SK-N-SH treated with all-trans-retinoic acid at 6 μM for 48 hours (cell line): ENCODE measurements around the gene MEIKIN.

Experiments used
- ATAC-seq: fragments of 200-7000 bp; cut with Tn5 transposase; 3 replicates; pipeline ENCODE4 v1.9.1; 2020; ENCODE audit warnings: mild to moderate bottlenecking, moderate library complexity
- ARNTL ChIP-seq: fragments of 450-650 bp; formaldehyde crosslinking; IDR thresholded peaks from 2 replicates; pipeline ENCODE4 v1.5.0; 2020; ENCODE audit warnings: low read depth, mild to moderate bottlenecking, moderate library complexity, borderline replicate concordance
- CREB5 ChIP-seq: fragments of 250-450 bp; sonication (Bioruptor Pico); IDR thresholded peaks from 2 replicates; pipeline ENCODE4 v1.5.1; 2020; ENCODE audit warnings: low read depth, mild to moderate bottlenecking, moderate library complexity
- CSDC2 ChIP-seq: fragments of 250-450 bp; sonication (Bioruptor Pico); IDR thresholded peaks from 2 replicates; pipeline ENCODE4 v1.5.0; 2020; ENCODE audit warnings: mild to moderate bottlenecking, moderate library complexity
- GLIS3 ChIP-seq: fragments of 250-450 bp; sonication (Bioruptor Pico); IDR thresholded peaks from 2 replicates; pipeline ENCODE4 v1.5.0; 2020; ENCODE audit warnings: mild to moderate bottlenecking, moderate library complexity
- ISL1 ChIP-seq: fragments of 250-450 bp; sonication (Bioruptor Pico); IDR thresholded peaks from 2 replicates; pipeline ENCODE4 v2.1.2; 2022; ENCODE audit warnings: mild to moderate bottlenecking, moderate library complexity
- OSR1 ChIP-seq: fragments of 250-450 bp; sonication (Bioruptor Pico); IDR thresholded peaks from 2 replicates; pipeline ENCODE4 v1.8.0; 2022; ENCODE audit warnings: moderate library complexity, mild to moderate bottlenecking, inconsistent platforms
- PPARA ChIP-seq: fragments of 250-450 bp; sonication (Bioruptor Pico); IDR thresholded peaks from 2 replicates; pipeline ENCODE4 v1.5.0; 2020; ENCODE audit warnings: mild to moderate bottlenecking, borderline replicate concordance
- RARB ChIP-seq: fragments of 250-450 bp; sonication (Bioruptor Pico); IDR thresholded peaks from 2 replicates; pipeline ENCODE4 v1.8.0; 2021; ENCODE audit warnings: mild to moderate bottlenecking, moderate library complexity
- SNAI2 ChIP-seq: fragments of 250-450 bp; sonication (Bioruptor Pico); IDR thresholded peaks from 2 replicates; pipeline ENCODE4 v1.5.0; 2020; ENCODE audit warnings: mild to moderate bottlenecking, moderate library complexity
- TCF4 ChIP-seq: fragments of 250-450 bp; sonication (Bioruptor Pico); IDR thresholded peaks from 2 replicates; pipeline ENCODE4 v1.8.0; 2021; ENCODE audit warnings: mild to moderate bottlenecking, moderate library complexity, borderline replicate concordance
- ZC3H10 ChIP-seq: fragments of 250-450 bp; sonication (Bioruptor Pico); IDR thresholded peaks from 2 replicates; pipeline ENCODE4 v1.5.1; 2021; ENCODE audit warnings: mild to moderate bottlenecking, moderate library complexity
- ZFP30 ChIP-seq: fragments of 450-650 bp; formaldehyde crosslinking; IDR thresholded peaks from 2 replicates; pipeline ENCODE4 v1.5.0; 2022; ENCODE audit warnings: mild to moderate bottlenecking, moderate library complexity
- ZNF565 ChIP-seq: fragments of 450-650 bp; formaldehyde crosslinking; conservative IDR thresholded peaks from 2 replicates; pipeline ENCODE4 v1.5.0; 2020; ENCODE audit warnings: low read depth, mild to moderate bottlenecking, moderate library complexity
- ZNF70 ChIP-seq: fragments of 450-650 bp; formaldehyde crosslinking; IDR thresholded peaks from 2 replicates; pipeline ENCODE4 v1.5.0; 2020; ENCODE audit warnings: mild to moderate bottlenecking, moderate library complexity
- ZNF8 ChIP-seq: fragments of 450-650 bp; formaldehyde crosslinking; IDR thresholded peaks from 2 replicates; pipeline ENCODE4 v1.5.0; 2020; ENCODE audit warnings: mild to moderate bottlenecking, moderate library complexity
- TF ChIP-seq, protein P1 (sequence below): fragments of 250-450 bp; sonication (Bioruptor Pico); IDR thresholded peaks from 2 replicates; pipeline ENCODE4 v1.8.0; 2021; ENCODE audit warnings: low read depth, mild to moderate bottlenecking, moderate library complexity, borderline replicate concordance
- TF ChIP-seq, protein P2 (sequence below): fragments of 250-450 bp; sonication (Bioruptor Pico); IDR thresholded peaks from 2 replicates; pipeline ENCODE4 v1.8.0; 2020; ENCODE audit warnings: mild to moderate bottlenecking, moderate library complexity, borderline replicate concordance
- TF ChIP-seq, protein P3 (sequence below): fragments of 250-450 bp; sonication (Bioruptor Pico); IDR thresholded peaks from 2 replicates; pipeline ENCODE4 v1.5.0; 2020; ENCODE audit warnings: mild to moderate bottlenecking, moderate library complexity
- TF ChIP-seq, protein P4 (sequence below): fragments of 250-450 bp; sonication (Bioruptor Pico); IDR thresholded peaks from 2 replicates; pipeline ENCODE4 v1.5.1; 2021; ENCODE audit warnings: mild to moderate bottlenecking, moderate library complexity

Gene MEIKIN

DNA sequence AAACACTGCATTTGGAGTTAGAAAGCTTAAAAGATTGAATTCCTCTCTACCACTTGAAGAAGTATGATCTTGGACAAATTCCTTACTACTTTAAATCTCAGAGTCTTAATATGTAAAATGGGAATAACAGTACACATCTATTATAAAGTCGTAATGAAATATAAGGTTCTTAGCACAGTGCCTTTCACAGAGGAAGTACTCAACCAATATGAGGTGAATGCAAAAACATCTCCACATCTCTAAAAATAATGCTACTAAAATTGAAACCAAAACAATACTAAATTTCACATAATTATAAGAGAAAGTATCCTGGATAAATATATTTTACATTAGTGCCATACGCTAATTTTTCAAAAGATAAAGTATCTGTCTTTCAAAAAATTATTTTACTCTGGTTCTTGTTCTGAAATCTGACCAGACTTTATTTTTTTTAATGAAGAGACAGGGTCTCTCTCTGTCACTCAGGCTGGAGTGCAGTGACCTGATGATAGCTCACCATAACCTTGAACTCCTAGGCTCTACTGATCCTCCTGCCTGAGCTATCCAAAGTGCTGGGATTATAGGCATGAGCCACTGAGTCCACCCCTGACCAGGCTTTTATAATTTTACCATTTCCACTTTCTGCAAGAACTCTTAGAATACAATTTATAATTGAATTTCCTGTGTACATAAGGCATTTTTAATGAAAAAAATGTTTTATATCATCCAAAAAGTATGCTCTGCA is 127.3 kb downstream of the MEIKIN start:
- ATAC-seq: no peak
- TF ChIP-seq RARB (CRISPR knock-in tag): no peak
- no peak for TF ChIP-seq ZNF565
- no peak for TF ChIP-seq PPARA (CRISPR knock-in tag)
- TF ChIP-seq, protein P1, sequence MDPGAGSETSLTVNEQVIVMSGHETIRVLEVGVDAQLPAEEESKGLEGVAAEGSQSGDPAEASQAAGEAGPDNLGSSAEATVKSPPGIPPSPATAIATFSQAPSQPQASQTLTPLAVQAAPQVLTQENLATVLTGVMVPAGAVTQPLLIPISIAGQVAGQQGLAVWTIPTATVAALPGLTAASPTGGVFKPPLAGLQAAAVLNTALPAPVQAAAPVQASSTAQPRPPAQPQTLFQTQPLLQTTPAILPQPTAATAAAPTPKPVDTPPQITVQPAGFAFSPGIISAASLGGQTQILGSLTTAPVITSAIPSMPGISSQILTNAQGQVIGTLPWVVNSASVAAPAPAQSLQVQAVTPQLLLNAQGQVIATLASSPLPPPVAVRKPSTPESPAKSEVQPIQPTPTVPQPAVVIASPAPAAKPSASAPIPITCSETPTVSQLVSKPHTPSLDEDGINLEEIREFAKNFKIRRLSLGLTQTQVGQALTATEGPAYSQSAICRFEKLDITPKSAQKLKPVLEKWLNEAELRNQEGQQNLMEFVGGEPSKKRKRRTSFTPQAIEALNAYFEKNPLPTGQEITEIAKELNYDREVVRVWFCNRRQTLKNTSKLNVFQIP (CRISPR knock-in tag): no peak
- TF ChIP-seq ARNTL (CRISPR knock-in tag): no peak
- TF ChIP-seq GLIS3 (CRISPR knock-in tag): no peak
- TF ChIP-seq ZNF70 (CRISPR knock-in tag): no peak
- TF ChIP-seq ISL1 (CRISPR knock-in tag): no peak

DNA sequence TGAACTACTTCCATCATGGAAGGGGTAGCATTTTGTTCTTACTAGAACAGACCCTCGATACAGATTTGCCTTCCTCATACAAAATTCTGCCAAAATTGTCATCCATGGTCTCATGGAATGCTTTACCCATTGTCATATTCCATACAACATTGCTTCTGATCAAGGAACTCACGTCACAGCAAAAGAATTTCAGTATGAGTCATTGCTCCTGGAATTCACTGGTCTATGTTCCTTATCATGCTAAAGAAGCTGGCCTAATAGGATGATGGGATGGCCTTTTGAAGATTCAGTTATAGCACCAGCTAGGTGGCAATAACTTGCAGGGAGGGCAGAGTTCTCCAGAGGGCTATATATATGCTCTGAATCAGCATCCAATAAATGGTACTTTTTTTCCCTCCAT is 130.5 kb downstream of the MEIKIN start:
- TF ChIP-seq ISL1 (CRISPR knock-in tag) (no peak), OSR1 (no peak), ZNF565 (no peak), GLIS3 (CRISPR knock-in tag) (no peak), ZFP30 (no peak), SNAI2 (CRISPR knock-in tag) (no peak), CSDC2 (no peak), ZNF8 (CRISPR knock-in tag) (no peak), CREB5 (CRISPR knock-in tag) (no peak), ZC3H10 (CRISPR knock-in tag) (no peak), ARNTL (CRISPR knock-in tag) (no peak)
- TF ChIP-seq, protein P2, sequence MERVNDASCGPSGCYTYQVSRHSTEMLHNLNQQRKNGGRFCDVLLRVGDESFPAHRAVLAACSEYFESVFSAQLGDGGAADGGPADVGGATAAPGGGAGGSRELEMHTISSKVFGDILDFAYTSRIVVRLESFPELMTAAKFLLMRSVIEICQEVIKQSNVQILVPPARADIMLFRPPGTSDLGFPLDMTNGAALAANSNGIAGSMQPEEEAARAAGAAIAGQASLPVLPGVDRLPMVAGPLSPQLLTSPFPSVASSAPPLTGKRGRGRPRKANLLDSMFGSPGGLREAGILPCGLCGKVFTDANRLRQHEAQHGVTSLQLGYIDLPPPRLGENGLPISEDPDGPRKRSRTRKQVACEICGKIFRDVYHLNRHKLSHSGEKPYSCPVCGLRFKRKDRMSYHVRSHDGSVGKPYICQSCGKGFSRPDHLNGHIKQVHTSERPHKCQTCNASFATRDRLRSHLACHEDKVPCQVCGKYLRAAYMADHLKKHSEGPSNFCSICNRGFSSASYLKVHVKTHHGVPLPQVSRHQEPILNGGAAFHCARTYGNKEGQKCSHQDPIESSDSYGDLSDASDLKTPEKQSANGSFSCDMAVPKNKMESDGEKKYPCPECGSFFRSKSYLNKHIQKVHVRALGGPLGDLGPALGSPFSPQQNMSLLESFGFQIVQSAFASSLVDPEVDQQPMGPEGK (CRISPR knock-in tag): no peak
- peak; percentile 85 for ATAC-seq

DNA sequence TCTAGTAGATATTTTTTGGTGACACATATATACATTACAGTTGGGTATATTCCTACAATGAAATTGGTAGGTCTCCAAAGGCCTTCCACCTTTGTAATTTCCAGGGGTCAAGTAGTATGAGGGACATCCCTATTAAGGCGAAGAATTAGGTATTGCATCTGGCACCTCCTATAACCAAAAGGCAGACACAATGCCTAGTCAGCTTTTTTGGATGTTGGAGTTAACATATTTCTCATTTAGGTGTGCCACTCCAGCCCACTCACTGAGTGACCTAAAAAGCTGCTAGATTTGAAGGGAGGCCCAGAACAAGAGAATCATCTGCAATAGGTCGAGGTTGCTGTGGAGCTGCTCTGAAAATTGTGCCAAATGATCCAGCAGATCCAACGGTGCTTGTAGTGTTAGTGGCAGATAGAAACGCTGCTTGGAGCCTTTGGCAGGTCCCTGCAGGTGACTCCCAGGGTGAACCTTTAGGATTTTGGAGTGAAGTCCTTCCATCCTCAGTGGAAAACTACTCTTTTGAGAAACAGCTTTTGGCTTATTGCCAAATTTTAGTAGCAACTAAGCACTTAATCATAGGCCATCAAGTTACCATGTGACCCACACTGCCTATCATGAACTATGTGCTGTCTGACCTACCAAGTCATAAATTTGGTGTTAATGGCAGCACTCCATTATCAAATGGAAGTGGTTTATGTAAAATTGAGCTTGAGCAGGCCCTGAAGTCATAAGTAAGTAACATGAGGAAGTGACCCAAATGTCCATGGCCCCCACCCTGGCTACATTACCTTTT is 132.9 kb downstream of the MEIKIN start:
- no peak for ATAC-seq
- TF ChIP-seq ZNF70 (CRISPR knock-in tag) (no peak), TCF4 (no peak), SNAI2 (CRISPR knock-in tag) (no peak), CREB5 (CRISPR knock-in tag) (no peak), CSDC2 (no peak), ZFP30 (no peak)
- TF ChIP-seq, protein P2 (CRISPR knock-in tag): no peak

DNA sequence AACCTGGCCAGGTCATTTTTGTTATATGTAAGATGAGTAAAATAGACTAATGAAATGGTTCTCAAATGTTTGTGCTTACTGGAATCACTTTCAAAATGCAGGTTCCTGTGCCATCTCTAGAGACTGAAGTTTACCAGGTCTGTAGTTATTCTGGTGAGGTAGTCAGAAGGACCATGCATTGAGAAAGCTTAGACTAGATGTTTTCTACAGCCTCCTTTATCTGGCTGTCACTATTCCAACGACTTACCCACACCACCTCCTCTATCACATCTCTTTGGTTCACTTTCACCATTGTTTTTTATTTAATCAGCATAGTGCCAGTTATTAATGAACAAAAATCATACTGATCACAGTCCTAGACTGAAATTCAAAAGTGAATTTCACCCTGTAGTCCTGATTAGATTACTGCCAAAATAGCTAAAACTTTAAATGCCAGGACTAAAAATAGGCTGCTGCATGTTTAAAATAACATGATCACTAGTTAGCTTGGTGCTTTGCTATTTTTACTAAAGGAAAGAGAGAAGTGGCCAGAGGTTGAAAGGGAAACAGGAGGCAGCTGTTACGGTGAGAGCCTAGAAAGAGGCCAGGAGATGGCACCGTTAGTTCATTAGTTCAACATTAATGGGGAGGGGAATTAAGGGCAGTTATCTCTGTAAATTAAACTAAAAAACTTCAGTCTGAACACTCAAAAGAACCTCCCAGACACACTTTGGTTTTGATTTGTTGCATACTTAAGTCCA is 134.8 kb downstream of the MEIKIN start:
- peak; percentile 72 for ATAC-seq
- TF ChIP-seq PPARA (CRISPR knock-in tag): no peak
- TF ChIP-seq ISL1 (CRISPR knock-in tag): no peak
- TF ChIP-seq, protein P3, sequence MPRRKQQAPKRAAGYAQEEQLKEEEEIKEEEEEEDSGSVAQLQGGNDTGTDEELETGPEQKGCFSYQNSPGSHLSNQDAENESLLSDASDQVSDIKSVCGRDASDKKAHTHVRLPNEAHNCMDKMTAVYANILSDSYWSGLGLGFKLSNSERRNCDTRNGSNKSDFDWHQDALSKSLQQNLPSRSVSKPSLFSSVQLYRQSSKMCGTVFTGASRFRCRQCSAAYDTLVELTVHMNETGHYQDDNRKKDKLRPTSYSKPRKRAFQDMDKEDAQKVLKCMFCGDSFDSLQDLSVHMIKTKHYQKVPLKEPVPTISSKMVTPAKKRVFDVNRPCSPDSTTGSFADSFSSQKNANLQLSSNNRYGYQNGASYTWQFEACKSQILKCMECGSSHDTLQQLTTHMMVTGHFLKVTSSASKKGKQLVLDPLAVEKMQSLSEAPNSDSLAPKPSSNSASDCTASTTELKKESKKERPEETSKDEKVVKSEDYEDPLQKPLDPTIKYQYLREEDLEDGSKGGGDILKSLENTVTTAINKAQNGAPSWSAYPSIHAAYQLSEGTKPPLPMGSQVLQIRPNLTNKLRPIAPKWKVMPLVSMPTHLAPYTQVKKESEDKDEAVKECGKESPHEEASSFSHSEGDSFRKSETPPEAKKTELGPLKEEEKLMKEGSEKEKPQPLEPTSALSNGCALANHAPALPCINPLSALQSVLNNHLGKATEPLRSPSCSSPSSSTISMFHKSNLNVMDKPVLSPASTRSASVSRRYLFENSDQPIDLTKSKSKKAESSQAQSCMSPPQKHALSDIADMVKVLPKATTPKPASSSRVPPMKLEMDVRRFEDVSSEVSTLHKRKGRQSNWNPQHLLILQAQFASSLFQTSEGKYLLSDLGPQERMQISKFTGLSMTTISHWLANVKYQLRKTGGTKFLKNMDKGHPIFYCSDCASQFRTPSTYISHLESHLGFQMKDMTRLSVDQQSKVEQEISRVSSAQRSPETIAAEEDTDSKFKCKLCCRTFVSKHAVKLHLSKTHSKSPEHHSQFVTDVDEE (CRISPR knock-in tag): no peak
- TF ChIP-seq, protein P4, sequence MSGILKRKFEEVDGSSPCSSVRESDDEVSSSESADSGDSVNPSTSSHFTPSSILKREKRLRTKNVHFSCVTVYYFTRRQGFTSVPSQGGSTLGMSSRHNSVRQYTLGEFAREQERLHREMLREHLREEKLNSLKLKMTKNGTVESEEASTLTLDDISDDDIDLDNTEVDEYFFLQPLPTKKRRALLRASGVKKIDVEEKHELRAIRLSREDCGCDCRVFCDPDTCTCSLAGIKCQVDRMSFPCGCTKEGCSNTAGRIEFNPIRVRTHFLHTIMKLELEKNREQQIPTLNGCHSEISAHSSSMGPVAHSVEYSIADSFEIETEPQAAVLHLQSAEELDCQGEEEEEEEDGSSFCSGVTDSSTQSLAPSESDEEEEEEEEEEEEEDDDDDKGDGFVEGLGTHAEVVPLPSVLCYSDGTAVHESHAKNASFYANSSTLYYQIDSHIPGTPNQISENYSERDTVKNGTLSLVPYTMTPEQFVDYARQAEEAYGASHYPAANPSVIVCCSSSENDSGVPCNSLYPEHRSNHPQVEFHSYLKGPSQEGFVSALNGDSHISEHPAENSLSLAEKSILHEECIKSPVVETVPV: no peak
- TF ChIP-seq CREB5 (CRISPR knock-in tag): no peak
